Spleen (tissue), 11 donors: ENCODE measurements around the gene PARD3B. TPM values are rescaled to one million over a fixed set of nuclear protein-coding genes. Genes with fewer than 3 reads are reported as not detected.

Experiments used
- DNase-seq: peaks from one replicate; pipeline ENCODE4 v3.0.0-alpha.2; 2020
- H3K27ac ChIP-seq, 8 donors: fragments of 200-600 bp; sonication (generic) in 7 of 8; 1 replicate in 4 of 8; 2 replicates in 4 of 8; pipeline versions ENCODE4 v1.5.0 to v1.8.0; 2016 to 2021; ENCODE audit warnings: inconsistent platforms in 4 of 8, mild to moderate bottlenecking in 4 of 8, moderate library complexity in 1 of 8
- H3K27me3 ChIP-seq, 7 donors: fragments of 200-600 bp; sonication (generic) in 6 of 7; replicated peaks in 1 of 7; 1 replicate in 4 of 7; 2 replicates in 3 of 7; pipeline versions ENCODE4 v1.5.0 to v1.8.0; 2016 to 2021; ENCODE audit warnings: inconsistent platforms in 3 of 7, mild to moderate bottlenecking in 1 of 7
- H3K36me3 ChIP-seq, 6 donors: fragments of 200-600 bp; sonication (generic) in 5 of 6; 1 replicate in 4 of 6; 2 replicates in 2 of 6; pipeline versions ENCODE4 v1.5.0 to v1.8.0; 2016 to 2021; ENCODE audit warnings: inconsistent platforms in 2 of 6
- H3K4me1 ChIP-seq, 6 donors: fragments of 200-600 bp; sonication (generic) in 5 of 6; 1 replicate in 3 of 6; 2 replicates in 3 of 6; pipeline versions ENCODE4 v1.5.0 to v1.8.0; 2016 to 2021; ENCODE audit warnings: inconsistent platforms in 3 of 6
- H3K4me3 ChIP-seq, 8 donors: fragments of 200-600 bp; sonication (generic) in 7 of 8; 1 replicate in 4 of 8; 2 replicates in 4 of 8; pipeline versions ENCODE4 v1.5.0 to v1.8.0; 2016 to 2021; ENCODE audit warnings: inconsistent platforms in 4 of 8, mild to moderate bottlenecking in 4 of 8, moderate library complexity in 2 of 8
- H3K9me3 ChIP-seq, 8 donors: fragments of 200-600 bp; sonication (generic) in 7 of 8; 1 replicate in 4 of 8; 2 replicates in 4 of 8; pipeline versions ENCODE4 v1.5.0 to v1.8.0; 2016 to 2021; ENCODE audit warnings: inconsistent platforms in 4 of 8
- CTCF ChIP-seq, 11 experiments: fragments of 200-600 bp in 7 of 11; fragments of 450-650 bp in 4 of 11; sonication (generic) in 4 of 11; IDR thresholded peaks in 8 of 11; conservative IDR thresholded peaks in 3 of 11; 1 replicate in 7 of 11; 2 replicates in 4 of 11; pipeline versions ENCODE4 v1.4.0 to v1.8.0; 2016 to 2021; ENCODE audit warnings: antibody characterized with exemption in 11 of 11, inconsistent platforms in 4 of 11, mild to moderate bottlenecking in 1 of 11
- POLR2A ChIP-seq, 3 donors: fragments of 450-650 bp; IDR thresholded peaks; one replicate each; pipeline ENCODE4 v1.5.1; 2017; ENCODE audit warnings: antibody characterized with exemption in 3 of 3, mild to moderate bottlenecking in 1 of 3
- POLR2AphosphoS5 ChIP-seq, 3 donors: sonication (generic); formaldehyde crosslinking; IDR thresholded peaks; one replicate each; pipeline ENCODE4 v1.5.1; 2017; ENCODE audit warnings: antibody characterized with exemption in 3 of 3
- WGBS, 5 donors: extraction: QIAGEN DNeasy Blood & Tissue Kit in 3 of 5; methylation state at CpG; one replicate each; pipeline versions ENCODE4 v1.1.5 to v1.1.7; 2013 to 2018; 5-methylcytosine and 5-hydroxymethylcytosine counted together
- intact Hi-C: fragments of 100-400 bp; cut with DNase I; formaldehyde crosslinking; loops from one replicate; pipeline ENCODE4 v1.15.0; 2023; ENCODE audit warnings: low total_unique reads
- polyA plus RNA-seq, 3 donors: library from polyadenylated mRNA; stranded (reverse); fragments of 200-250 nt; gene quantifications; one replicate each; pipeline ENCODE4 v1.2.1, GENCODE V29; 2013
- total RNA-seq, 7 donors: library from RNA; depleted of rRNA in 3 of 7; stranded (reverse); fragments of >200 nt in 3 of 7; fragmentation: NEBNext Ultra II Directional in 4 of 7; extraction: Animal tissue kit (Norgen Biotek cat#: 25700) in 4 of 7; gene quantifications; one replicate each; pipeline versions ENCODE4 v1.1.0 to v1.2.1, GENCODE V29; 2016 to 2021
- donor health status: healthy with polysubstance abuse.
- donor health status: DM: no; HTN: no; CAD: no; lungs with moderate emphysema.
- donor health status: DM: no; HTN: no; CAD: no.
- donor health status: Bipolar disorder and iron deficiency.
- donor health status: healthy.
- donor health status: DM: no; HTN: no; CAD: no.
- donor health status: DM: yes; HTN: yes; CAD: no.

Gene PARD3B
- total and polyA plus RNA-seq, 10 donors: 0.85 to 27.8 (median 14.7) TPM

- H3K4me3 ChIP-seq: no peak overlapping the region
- peaks cover 0 to 14% (median 11%) of the 10 kb centered on the region in 8 donors for H3K9me3 ChIP-seq
- no peaks in the 10 kb centered on the region for H3K36me3 ChIP-seq
- no peak for DNase-seq
- no peaks in the 10 kb centered on the region for H3K27me3 ChIP-seq
- no peak overlapping the region for H3K27ac ChIP-seq
- WGBS, 5 donors: 64 to 92% (median 81%) methylated on average over 5 of the region's 5 CpGs
- TF ChIP-seq CTCF (IDR thresholded peaks at IDR 0.05 in 8 of 11, conservative IDR thresholded peaks at IDR 0.05 in 3 of 11) (no peak), POLR2A (IDR thresholded peaks at IDR 0.05) (no peak), POLR2AphosphoS5 (IDR thresholded peaks at IDR 0.05) (no peak)
- H3K4me1 ChIP-seq: no peaks in the 10 kb centered on the region
- intact Hi-C loops: no loop called here
These were observed 1026.2 kb downstream of the PARD3B start for GRCh38 chr2:205571360-205571959.

GRCh38 chr2:205574001-205574400 lies 1028.7 kb downstream of the PARD3B start:
- intact Hi-C loops: no loop called here
- no peaks in the 10 kb centered on the region for H3K36me3 ChIP-seq
- 79 to 86% (median 83%) methylated on average over 3 of the region's 3 CpGs for whole genome bisulfite sequencing, 5 donors
- TF ChIP-seq CTCF (IDR thresholded peaks at IDR 0.05 in 8 of 11, conservative IDR thresholded peaks at IDR 0.05 in 3 of 11) (no peak), POLR2A (IDR thresholded peaks at IDR 0.05) (no peak), POLR2AphosphoS5 (IDR thresholded peaks at IDR 0.05) (no peak)
- H3K27ac ChIP-seq: no peak overlapping the region
- DNase-seq: no peak
- H3K4me1 ChIP-seq: no peaks in the 10 kb centered on the region
- H3K4me3 ChIP-seq: no peak overlapping the region
- peaks cover 0 to 18% (median 11%) of the 10 kb centered on the region in 8 donors for H3K9me3 ChIP-seq
- no peaks in the 10 kb centered on the region for H3K27me3 ChIP-seq

- H3K27me3 ChIP-seq: no peaks in the 10 kb centered on the region
- no peak overlapping the region for H3K4me3 ChIP-seq
- DNase-seq: no peak
- no peak overlapping the region for H3K27ac ChIP-seq
- intact Hi-C loops: no loop called here
- no peaks in the 10 kb centered on the region for H3K4me1 ChIP-seq
- peaks cover 0 to 18% (median 11%) of the 10 kb centered on the region in 8 donors for H3K9me3 ChIP-seq
- TF ChIP-seq POLR2AphosphoS5 (IDR thresholded peaks at IDR 0.05) (no peak), POLR2A (IDR thresholded peaks at IDR 0.05) (no peak), CTCF (IDR thresholded peaks at IDR 0.05 in 8 of 11, conservative IDR thresholded peaks at IDR 0.05 in 3 of 11) (no peak)
- H3K36me3 ChIP-seq: no peaks in the 10 kb centered on the region
- WGBS, 5 donors: 82 to 95% (median 90%) methylated on average over 7 of the region's 7 CpGs
These were observed 1034.1 kb downstream of the PARD3B start for GRCh38 chr2:205579335-205579734.

- WGBS, 5 donors: 84 to 96% (median 85%) methylated on average over 8 of the region's 8 CpGs
- H3K27ac ChIP-seq: no peak overlapping the region
- peaks cover 0 to 16% (median 9%) of the 10 kb centered on the region in 8 donors for H3K9me3 ChIP-seq
- TF ChIP-seq CTCF (IDR thresholded peaks at IDR 0.05 in 8 of 11, conservative IDR thresholded peaks at IDR 0.05 in 3 of 11) (no peak), POLR2AphosphoS5 (IDR thresholded peaks at IDR 0.05) (no peak), POLR2A (IDR thresholded peaks at IDR 0.05) (no peak)
- H3K27me3 ChIP-seq: no peaks in the 10 kb centered on the region
- no peak overlapping the region for H3K4me3 ChIP-seq
- intact Hi-C loops: no loop called here
- no peaks in the 10 kb centered on the region for H3K36me3 ChIP-seq
- no peak for DNase-seq
- H3K4me1 ChIP-seq: no peaks in the 10 kb centered on the region
These were observed 1035.1 kb downstream of the PARD3B start for GRCh38 chr2:205580212-205580987.
